Panc1 (cell line): ENCODE data around the gene S100A2. TPM values are rescaled to one million over a fixed set of nuclear protein-coding genes. Genes with fewer than 3 reads are reported as not detected.

Source experiments
- ATAC-seq: fragments of 200-7000 bp; cut with Tn5 transposase; 2 replicates; pipeline ENCODE4 v1.9.1; 2020; ENCODE audit warnings: mild to moderate bottlenecking, moderate library complexity
- BruUV-seq: library from RNA; stranded (reverse); fragments of 400-500 nt; replicated peaks from 2 replicates; lab custom pipeline; 2021; lab: Mats Ljungman, UMichigan
- CTCF ChIA-PET: fragments of 300-600 bp; sonication (Branson Sonifier 250); formaldehyde crosslinking; loops from one replicate; lab custom pipeline; 2022; ENCODE audit warnings: antibody characterized with exemption; lab: Charles Lee
- POLR2A ChIA-PET: fragments of 300-600 bp; sonication (Branson Sonifier 250); formaldehyde crosslinking; loops from one replicate; lab custom pipeline; 2022; ENCODE audit warnings: antibody characterized with exemption; lab: Charles Lee
- DNase-seq: peaks from one replicate; pipeline ENCODE4 v3.0.0-alpha.2; 2010; ENCODE audit warnings: low read depth, low spot score
- H3K27ac ChIP-seq: 2 replicates; pipeline ENCODE4 v1.5.1; 2011; ENCODE audit warnings: mild to moderate bottlenecking, low read length, inconsistent platforms
- H3K27me3 ChIP-seq: fragments of 200-500 bp; sonication (Bioruptor generic); 2 replicates; pipeline ENCODE4 v1.6.0; 2014; ENCODE audit warnings: low read length, inconsistent platforms; ENCODE audit not compliant: control insufficient read depth, insufficient read depth
- H3K36me3 ChIP-seq: fragments of 200-500 bp; sonication (Bioruptor generic); 2 replicates; pipeline ENCODE4 v1.5.1; 2014; ENCODE audit warnings: inconsistent platforms, mild to moderate bottlenecking, low read length, moderate library complexity; ENCODE audit not compliant: control insufficient read depth, insufficient read depth
- H3K4me1 ChIP-seq: 2 replicates; pipeline ENCODE4 v1.5.1; 2011; ENCODE audit warnings: inconsistent platforms, mild to moderate bottlenecking, low read length, moderate library complexity; ENCODE audit not compliant: control insufficient read depth, insufficient read depth
- H3K4me3 ChIP-seq, 2 experiments: 2 replicates each; pipeline ENCODE4 v1.5.1; 2011 to 2012; ENCODE audit warnings: low read depth in 2 of 2, low read length in 2 of 2, mild to moderate bottlenecking in 2 of 2, inconsistent platforms in 1 of 2, moderate library complexity in 1 of 2
- H3K9me3 ChIP-seq: fragments of 200-500 bp; sonication (Bioruptor generic); 2 replicates; pipeline ENCODE4 v1.5.1; 2014; ENCODE audit warnings: low read depth, mild to moderate bottlenecking, inconsistent platforms, low read length, moderate library complexity; ENCODE audit not compliant: control insufficient read depth, insufficient read depth
- POLR2AphosphoS5 ChIP-seq: IDR thresholded peaks from 2 replicates; pipeline ENCODE4 v1.6.1; 2012; ENCODE audit warnings: mild to moderate bottlenecking, low read depth, low read length, moderate library complexity
- SIN3A ChIP-seq: IDR thresholded peaks from 2 replicates; pipeline ENCODE4 v1.6.1; 2012; ENCODE audit warnings: low read depth, mild to moderate bottlenecking, low read length, moderate library complexity, borderline replicate concordance; ENCODE audit not compliant: insufficient read depth
- TCF7L2 ChIP-seq: IDR thresholded peaks from 2 replicates; pipeline ENCODE4 v1.6.1; 2011; ENCODE audit warnings: mild to moderate bottlenecking, low read depth, low read length, inconsistent platforms
- in situ Hi-C: cut with HindIII; loops from 2 replicates; pipeline ENCODE4 v1.10.0; 2016; ENCODE audit warnings: low sequenced_read_pairs, low pct_unique_long_range_greater_than_20kb
- intact Hi-C: fragments of 100-400 bp; cut with micrococcal nuclease; formaldehyde crosslinking; loops from one replicate; pipeline ENCODE4 v1.10.0; 2022; ENCODE audit not compliant: unreplicated experiment
- total RNA-seq: library from RNA; stranded (reverse); gene quantifications from one replicate; pipeline ENCODE4 v1.2.1, GENCODE V29; 2021; ENCODE audit not compliant: unreplicated experiment
- TF ChIP-seq, protein P1 (sequence below), 2 experiments: IDR thresholded peaks; 2 replicates each; pipeline ENCODE4 v1.6.1; 2011 to 2012; ENCODE audit warnings: low read depth in 2 of 2, control low read depth in 1 of 2, low read length in 1 of 2, mild to moderate bottlenecking in 1 of 2, moderate library complexity in 1 of 2; ENCODE audit not compliant: insufficient read depth in 1 of 2
- TF ChIP-seq, protein P2 (sequence below): fragments of 450-650 bp; IDR thresholded peaks from 2 replicates; pipeline ENCODE4 v1.5.1; 2017; ENCODE audit warnings: mild to moderate bottlenecking

S100A2 gene
- total RNA-seq, 1 experiment from 2014 or later, result 6.2 TPM

DNA sequence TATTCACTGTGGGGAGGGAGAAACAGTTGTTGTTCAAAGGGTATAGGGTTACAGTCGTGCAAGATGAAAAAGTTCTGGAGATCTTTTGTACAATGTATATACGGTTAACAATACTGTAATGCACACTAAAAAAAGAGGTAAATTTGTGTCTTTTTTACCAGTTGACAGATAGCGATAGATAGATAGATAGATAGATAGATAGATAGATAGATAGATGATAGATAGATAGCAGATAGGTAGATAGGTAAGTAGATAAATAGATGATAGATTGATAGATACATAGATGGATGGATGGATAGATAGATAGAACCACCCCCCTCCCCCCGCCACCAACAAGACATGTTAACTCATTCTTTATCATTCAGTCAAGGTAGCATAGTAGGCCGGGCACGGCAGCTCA lies 37.1 kb upstream of the S100A2 start:
- ATAC-seq, result no peak
- ChIA-PET CTCF (interaction anchor here (1.0 kb wide), 1 partner anchor 69 kb away, joined by 4 read pairs; no protein-coding TSS in a partner anchor), POLR2A (interaction anchor here (0.6 kb wide), 1 partner anchor 10 kb away, joined by 14 read pairs; the partner anchor contains the start of gene S100A16)
- H3K27ac ChIP-seq, result no peak overlapping the region
- BruUV-seq, result no TSS peak
- no peak for DNase-seq
- H3K4me1 ChIP-seq, result no peaks in the 10 kb centered on the region
- intact Hi-C loops (no loop called here), in situ Hi-C loops (loop anchor here (25.0 kb wide), 1 partner anchor 240 kb away; the partner anchor contains the start of gene S100A9)
- no peaks in the 10 kb centered on the region for H3K27me3 ChIP-seq
- no peaks in the 10 kb centered on the region for H3K9me3 ChIP-seq
- no peak overlapping the region for H3K4me3 ChIP-seq
- TF ChIP-seq POLR2AphosphoS5 (no peak), TCF7L2 (no peak), SIN3A (no peak)
- TF ChIP-seq, protein P1, sequence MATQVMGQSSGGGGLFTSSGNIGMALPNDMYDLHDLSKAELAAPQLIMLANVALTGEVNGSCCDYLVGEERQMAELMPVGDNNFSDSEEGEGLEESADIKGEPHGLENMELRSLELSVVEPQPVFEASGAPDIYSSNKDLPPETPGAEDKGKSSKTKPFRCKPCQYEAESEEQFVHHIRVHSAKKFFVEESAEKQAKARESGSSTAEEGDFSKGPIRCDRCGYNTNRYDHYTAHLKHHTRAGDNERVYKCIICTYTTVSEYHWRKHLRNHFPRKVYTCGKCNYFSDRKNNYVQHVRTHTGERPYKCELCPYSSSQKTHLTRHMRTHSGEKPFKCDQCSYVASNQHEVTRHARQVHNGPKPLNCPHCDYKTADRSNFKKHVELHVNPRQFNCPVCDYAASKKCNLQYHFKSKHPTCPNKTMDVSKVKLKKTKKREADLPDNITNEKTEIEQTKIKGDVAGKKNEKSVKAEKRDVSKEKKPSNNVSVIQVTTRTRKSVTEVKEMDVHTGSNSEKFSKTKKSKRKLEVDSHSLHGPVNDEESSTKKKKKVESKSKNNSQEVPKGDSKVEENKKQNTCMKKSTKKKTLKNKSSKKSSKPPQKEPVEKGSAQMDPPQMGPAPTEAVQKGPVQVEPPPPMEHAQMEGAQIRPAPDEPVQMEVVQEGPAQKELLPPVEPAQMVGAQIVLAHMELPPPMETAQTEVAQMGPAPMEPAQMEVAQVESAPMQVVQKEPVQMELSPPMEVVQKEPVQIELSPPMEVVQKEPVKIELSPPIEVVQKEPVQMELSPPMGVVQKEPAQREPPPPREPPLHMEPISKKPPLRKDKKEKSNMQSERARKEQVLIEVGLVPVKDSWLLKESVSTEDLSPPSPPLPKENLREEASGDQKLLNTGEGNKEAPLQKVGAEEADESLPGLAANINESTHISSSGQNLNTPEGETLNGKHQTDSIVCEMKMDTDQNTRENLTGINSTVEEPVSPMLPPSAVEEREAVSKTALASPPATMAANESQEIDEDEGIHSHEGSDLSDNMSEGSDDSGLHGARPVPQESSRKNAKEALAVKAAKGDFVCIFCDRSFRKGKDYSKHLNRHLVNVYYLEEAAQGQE (IDR thresholded peaks at IDR 0.05; ENCODE audit: insufficient read depth in 1 of 2, low read depth in 2 of 2, low read length in 1 of 2), result no peak
- TF ChIP-seq, protein P2, sequence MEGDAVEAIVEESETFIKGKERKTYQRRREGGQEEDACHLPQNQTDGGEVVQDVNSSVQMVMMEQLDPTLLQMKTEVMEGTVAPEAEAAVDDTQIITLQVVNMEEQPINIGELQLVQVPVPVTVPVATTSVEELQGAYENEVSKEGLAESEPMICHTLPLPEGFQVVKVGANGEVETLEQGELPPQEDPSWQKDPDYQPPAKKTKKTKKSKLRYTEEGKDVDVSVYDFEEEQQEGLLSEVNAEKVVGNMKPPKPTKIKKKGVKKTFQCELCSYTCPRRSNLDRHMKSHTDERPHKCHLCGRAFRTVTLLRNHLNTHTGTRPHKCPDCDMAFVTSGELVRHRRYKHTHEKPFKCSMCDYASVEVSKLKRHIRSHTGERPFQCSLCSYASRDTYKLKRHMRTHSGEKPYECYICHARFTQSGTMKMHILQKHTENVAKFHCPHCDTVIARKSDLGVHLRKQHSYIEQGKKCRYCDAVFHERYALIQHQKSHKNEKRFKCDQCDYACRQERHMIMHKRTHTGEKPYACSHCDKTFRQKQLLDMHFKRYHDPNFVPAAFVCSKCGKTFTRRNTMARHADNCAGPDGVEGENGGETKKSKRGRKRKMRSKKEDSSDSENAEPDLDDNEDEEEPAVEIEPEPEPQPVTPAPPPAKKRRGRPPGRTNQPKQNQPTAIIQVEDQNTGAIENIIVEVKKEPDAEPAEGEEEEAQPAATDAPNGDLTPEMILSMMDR, result no peak
- H3K36me3 ChIP-seq, result no peaks in the 10 kb centered on the region

DNA sequence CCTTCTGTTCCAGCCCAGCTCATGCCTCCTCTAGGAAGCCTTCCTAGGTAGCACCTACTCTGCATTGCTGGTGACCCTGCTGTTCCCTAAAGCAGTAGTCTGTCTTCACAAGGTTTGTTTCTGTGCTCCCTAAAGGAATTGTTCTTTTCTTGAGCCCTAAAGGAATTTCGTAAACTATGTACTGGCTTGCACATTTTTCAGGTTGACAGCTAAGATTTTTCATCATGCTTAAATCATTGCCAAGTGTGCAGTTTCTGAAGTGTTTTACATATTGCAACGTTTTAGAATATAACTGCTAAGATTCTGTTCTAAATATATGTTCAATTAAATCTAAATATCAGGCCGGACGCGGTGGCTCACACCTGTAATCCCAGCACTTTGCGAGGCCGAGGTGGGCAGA lies 34.2 kb upstream of the S100A2 start:
- in situ Hi-C loops (loop anchor here (25.0 kb wide), 1 partner anchor 238 kb away; the partner anchor contains the start of gene S100A9), intact Hi-C loops (no loop called here)
- ChIA-PET POLR2A (no interaction called here), CTCF (no interaction called here)
- DNase-seq, result no peak
- Histone ChIP-seq H3K27ac (no peak overlapping the region), H3K4me1 (no peaks in the 10 kb centered on the region), H3K9me3 (no peaks in the 10 kb centered on the region), H3K36me3 (no peaks in the 10 kb centered on the region), H3K4me3 (no peak overlapping the region), H3K27me3 (no peaks in the 10 kb centered on the region)
- BruUV-seq, result no TSS peak
- no peak for TF ChIP-seq SIN3A
- TF ChIP-seq, protein P1 (IDR thresholded peaks at IDR 0.05; ENCODE audit: insufficient read depth in 1 of 2, low read depth in 2 of 2, low read length in 1 of 2), result no peak
- no peak for TF ChIP-seq TCF7L2
- TF ChIP-seq POLR2AphosphoS5, result no peak
- TF ChIP-seq, protein P2, result no peak
- no peak for ATAC-seq
